HG02884 (cell line): ENCODE results near the gene PRKG1.

Experiments
- ATAC-seq: cut with Tn5 transposase; IDR thresholded peaks from one replicate; pipeline ENCODE4 v1.9.1; 2021; ENCODE audit warnings: mild to moderate bottlenecking, moderate library complexity; ENCODE audit not compliant: unreplicated experiment

Gene PRKG1

DNA sequence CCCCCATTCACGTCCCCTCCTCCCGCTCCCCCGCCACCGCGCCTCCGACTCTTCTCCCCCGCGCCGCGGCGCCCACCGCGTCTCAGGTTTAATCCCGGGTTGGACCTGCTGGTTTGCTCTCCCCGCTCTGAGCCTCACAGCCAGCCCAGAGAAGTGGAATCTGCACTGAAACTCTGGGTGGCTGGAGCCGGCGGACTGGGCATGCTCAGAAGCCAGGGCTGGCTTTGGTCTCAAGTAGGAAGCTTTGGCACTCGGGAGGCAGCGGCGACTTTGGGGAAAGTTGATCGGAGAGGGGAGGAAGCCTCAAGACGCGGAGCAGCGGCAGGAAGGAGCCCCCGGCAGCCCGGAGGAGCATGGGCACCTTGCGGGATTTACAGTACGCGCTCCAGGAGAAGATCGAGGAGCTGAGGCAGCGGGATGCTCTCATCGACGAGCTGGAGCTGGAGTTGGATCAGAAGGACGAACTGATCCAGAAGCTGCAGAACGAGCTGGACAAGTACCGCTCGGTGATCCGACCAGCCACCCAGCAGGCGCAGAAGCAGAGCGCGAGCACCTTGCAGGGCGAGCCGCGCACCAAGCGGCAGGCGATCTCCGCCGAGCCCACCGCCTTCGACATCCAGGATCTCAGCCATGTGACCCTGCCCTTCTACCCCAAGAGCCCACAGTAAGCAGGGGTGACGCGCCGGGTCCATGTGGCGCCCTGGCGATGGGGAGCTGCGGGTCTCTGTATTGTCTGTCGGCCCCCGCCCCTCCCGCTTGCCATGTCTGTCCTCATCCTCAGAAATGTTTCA, at the start of gene PRKG1:
TSS of gene PRKG1 (plus strand) at position 250 of the 791 bp plus-strand sequence.
- no peak for ATAC-seq

DNA sequence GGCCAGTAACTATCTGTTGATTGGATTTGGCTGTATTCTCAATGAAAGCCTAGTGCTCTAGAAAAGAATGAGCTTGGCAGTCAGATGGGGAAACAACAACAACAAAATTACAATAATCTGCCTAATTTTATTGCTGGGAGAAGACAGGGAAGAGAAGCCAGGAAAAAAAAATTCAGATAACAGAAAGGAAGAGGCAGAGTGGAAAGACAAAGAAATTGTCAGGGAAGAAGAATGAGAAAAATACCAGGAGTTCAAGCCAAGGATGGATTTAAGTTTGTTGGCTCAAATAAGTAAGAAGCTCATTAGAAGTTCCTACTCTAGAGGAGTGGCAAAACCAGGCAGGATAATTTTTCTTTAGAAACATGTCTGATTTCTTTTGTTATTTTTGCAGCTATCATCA, 45.9 kb upstream of the PRKG1 start:
- no peak for ATAC-seq

DNA sequence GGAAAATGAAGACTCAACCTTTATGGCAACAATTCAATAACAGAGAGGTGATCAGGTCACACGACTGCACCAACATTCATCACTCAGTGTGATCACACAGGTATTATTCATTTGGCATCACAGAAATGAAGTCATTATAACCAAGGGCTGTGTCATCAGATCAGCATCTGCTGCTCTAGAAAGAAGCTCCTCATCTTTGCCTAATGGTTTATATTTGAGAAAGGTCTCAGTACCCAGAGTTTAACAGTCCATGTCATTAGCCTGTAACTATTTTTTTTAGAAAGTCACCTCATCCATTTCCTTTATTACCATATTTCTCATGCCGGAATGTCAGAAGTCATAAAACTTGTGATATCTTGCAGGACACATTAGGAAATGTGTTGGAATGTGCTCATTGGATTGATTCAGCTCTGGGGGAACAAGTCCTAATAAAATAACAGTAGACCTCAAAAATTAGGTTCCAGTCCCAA, 45.1 kb upstream of the PRKG1 start:
- ATAC-seq = no peak

DNA sequence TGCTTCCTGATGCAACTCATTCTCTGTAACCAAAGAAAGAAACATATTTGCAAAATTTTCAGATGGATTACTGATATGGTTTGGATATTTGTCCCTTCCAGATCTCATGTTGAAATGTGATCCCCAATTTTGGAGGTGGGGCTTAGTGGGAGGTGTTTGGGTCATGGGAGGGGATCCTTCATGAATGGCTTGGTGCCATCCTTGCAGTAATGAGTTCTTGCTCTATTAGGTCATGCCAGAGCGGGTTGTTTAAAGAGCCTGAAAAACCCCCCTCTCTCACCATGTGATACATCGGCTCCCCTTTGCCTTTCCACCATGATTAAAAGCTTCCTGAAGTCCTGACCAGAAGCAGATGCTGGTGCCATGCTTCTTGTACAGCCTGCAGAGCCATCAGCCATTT, 43.8 kb upstream of the PRKG1 start:
- ATAC-seq = no peak

DNA sequence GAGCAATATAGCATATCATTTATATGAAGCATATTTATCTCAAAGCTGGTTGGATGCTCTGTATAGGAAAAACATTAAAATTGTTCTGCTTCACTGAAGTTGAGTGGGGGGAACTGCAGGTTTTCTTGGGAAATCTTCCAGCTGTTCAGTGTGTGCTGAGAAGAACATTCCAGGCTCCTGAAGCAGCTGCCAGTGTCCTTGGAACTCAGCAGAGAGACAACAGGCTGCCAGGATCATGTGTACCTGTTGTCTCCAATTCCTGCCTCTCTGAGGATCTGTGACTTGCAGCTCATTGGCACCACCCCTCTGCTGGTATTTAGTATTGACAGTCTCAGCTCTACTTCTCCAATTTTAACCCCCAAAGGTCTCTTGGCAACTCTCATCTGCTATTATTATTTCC, 42.3 kb upstream of the PRKG1 start:
- ATAC-seq = no peak

DNA sequence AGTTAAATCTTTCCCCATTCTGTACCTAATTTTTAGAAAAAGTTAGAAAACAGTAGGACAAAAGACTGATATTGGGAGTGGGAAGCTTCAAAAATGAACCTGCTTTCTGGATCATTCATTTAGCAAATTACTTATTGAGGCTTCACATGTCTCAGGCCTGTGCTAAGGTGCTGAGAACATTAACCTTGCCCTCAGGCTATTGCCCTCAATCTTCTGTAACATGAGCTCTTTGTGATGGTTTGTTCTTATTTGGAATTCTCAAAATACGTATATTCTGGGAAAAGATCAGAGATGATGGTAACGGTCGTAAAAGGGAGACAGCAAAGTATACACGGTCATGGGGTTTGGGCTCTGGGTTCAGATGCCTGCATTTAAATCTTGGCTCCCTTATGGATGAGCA, 39.5 kb upstream of the PRKG1 start:
- ATAC-seq = no peak

DNA sequence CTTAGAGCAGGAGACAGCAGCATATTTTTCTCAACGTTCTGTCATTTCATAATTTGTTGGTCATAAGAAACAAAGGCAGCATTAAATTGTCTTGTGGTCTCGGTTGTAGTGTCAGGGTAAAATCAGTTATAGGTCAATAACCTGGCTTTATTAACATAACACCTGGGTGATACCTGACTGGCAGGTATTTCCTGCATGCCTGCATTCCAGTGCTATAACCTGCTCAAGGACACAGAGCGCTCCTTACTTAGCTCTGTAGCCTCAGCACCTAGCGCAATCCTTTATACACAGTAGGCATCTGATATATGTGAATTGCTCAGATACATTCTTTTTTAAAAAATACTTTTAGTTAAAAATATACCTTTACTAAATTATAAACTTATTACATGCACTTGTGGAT, 38.9 kb upstream of the PRKG1 start:
- no peak for ATAC-seq

DNA sequence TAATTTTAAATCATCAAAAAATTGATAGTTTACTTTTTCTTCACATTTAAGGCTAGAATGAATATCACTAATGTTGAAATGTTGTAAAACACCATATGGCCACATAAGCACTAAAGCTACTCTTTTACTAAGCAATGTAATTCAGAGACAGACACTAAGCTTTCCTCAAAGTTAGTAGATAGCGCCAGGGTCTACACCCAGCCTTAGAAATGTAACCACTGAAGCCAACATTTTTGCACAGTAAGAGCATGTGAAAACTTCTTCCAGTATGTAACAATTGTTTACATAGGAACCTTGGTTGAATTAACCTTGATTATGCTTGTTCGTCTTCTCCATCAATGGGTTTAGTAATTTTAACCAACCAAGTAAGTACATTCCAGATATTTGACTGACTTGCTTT, 28.4 kb upstream of the PRKG1 start:
- no peak for ATAC-seq

DNA sequence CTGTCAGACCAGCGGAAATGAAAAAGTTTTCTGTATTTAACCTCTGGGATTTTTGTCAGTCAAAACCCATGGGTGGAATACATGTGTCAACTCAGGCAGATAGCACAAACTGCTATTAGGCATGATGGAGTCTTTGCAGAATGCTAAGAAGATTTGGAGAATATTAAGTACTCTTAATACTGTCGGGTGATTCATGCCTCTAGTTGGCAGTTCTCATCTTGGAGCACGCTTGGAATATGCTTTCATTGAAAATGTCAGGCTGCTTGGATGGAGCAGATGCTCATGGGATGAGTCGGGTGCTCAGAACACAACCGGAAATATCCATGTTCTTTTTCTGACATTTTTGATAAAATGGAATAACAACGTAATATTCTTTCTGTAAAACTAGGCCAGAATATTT, 27.6 kb upstream of the PRKG1 start:
- ATAC-seq = no peak

DNA sequence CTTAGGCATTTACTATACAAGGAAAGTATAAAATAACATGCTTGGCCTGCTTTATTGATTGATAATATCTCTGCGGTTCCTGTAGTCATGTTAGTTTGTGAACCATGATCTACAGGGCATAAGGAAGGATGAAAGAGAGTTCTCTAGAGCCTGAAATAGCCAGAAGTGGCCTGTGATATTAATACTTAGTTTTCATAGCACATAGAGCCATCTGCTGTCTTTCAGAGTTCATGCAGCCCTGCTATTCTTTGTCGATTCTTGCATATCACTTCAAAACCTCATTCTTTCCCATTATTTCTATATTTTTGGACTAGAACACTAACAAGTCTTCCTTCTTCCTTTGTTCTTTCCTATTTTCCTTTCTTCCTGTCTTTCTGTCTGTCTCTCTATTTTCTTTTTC, 26.4 kb upstream of the PRKG1 start:
- no peak for ATAC-seq

DNA sequence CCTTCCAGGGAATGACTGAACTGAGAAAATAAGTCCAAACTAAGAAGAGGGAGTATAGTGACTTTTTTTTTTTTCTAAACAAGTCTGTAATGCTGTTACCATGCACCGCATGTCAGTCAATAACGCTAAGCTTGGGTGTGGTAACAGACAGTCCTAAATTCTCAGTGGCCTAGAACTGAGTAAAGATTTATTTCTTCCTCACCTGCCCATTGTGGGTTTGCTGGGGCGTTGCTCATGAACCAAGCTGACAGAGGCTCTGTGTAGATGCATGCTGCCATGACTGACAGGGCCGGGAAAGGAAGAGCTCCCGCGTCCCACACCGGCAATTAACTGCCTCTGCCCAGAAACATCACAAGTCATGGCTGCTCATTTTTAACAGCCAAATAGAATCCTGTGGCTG, 25.5 kb upstream of the PRKG1 start:
- no peak for ATAC-seq

DNA sequence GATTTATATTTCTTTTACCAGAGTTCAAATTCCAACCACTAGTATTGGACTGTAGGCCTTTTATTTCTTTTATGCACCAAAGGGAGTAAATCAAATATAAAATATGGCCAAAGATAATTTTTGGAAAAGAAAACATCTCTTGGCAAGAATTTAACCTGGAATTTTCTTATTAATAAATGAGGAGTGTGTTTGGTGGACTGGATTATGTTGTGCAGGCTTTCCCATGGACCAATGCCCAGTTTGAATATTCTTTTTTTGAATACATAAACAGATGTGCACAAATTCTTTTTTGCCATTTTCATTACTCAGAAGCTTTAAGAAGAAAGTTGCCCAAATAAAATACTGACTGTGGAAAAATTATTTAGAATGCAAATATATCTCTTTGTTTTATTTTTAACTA, 22.1 kb upstream of the PRKG1 start:
- ATAC-seq = no peak

DNA sequence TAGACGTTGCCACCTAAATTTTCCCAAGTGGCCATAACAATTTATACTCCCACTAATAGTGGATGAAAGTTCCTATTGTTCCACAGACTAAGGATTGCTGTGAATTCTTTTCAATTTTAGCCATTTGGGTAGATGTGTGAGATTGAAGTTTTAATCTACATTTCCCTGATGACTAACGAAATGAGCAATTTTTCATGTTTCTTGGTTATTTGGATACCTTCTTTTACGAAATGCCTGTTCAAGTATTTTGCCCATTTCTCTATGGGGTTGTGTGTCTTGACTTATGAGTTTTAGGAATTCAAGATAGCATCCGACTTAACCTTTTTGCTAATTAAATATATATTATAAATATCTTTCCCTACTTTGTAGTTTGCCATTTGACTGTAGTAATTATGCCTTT, 16.4 kb upstream of the PRKG1 start:
- no peak for ATAC-seq

DNA sequence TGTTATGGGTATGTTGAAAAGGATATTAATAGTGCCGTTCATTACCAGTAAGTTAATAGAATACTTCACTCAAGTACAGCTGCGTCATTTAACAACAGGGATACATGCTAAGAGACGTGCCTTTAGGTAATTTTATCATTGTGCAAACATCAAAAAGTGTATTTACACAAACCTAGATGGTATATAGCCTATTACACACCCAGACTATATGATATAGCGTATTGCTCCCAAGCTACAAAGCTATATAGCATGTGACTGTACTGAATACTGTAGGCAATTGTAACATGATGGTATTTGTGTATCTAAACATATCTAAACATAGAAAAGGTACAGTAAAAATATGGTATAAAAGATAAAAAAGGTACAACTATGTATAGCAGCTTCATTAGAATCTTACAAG, 11.1 kb upstream of the PRKG1 start:
- ATAC-seq = no peak

DNA sequence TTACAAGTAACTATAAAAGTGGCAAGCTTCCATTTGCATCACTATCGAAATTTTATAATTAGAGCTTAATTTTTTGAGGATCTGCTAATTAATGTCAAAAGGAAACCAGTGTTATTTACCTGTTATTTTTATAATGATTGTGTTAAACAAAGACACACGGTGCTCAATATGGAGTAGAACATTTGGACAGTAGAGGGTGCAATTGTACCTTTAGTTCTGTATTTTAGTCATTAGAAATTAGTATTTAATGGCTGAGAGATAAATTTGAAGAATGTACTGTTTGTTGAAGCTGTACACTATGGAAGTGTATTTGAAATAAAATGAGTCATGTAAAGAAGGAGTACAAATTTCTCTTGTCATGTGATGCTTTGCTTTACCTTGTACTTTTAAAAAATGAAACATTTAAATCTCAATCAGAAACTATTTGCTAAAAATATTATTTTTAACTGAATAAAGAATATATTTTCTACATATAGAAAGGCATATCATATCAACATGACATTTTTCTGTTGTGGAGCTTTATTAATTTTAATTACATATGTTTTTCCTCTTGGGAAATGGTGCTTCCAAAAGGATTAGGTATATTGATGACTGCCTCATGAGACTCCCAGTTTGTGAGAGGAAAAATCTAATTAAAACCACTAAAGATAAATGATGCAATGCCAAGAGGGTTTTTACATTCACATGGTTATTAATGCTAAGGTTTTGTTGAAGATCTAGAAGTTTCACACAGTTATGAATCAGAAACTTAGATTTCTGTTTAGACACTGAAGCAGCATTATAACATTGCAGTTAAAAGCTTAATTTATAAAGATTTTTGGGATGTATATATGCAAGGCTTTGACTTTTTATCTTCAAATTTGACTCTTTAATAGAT, 10.4 kb upstream of the PRKG1 start:
- ATAC-seq = no peak

DNA sequence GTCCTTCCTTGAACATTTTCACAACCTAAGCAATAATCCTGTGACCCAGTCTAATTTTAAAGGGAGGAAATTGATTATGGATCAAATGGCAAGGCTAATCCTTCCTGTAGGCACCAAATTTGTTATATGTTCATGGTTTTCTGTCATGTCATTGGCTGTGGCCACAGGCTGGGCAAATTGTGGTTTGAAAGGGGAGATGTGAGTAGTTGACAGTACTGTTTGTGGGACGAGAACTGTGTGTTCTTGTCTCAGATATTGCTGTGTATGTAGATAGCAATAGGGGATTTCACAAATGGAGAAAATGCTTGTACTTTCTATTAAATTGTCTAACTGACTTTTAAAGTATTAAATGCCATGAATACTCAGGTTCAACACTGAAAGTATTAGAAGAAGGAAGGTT, 8.1 kb upstream of the PRKG1 start:
- no peak for ATAC-seq

DNA sequence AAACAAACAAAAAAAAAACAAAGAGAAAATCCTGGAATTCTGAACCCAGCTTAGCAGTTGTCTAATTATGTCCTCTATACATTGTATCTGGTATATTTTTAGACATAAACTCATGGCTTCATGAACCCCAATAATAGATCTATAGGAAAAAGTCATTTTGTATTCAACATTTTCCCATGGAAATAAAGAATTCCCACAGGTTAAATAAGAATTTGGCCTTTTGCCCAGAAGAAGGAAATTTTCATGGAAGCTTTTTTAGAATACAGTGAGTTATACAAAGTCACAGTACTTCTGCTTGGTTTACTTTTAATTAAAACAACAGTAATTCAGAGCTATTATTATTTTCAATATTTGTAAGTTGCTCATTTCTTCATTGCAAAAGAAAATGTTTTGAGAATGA, 2.1 kb upstream of the PRKG1 start:
- ATAC-seq = no peak

DNA sequence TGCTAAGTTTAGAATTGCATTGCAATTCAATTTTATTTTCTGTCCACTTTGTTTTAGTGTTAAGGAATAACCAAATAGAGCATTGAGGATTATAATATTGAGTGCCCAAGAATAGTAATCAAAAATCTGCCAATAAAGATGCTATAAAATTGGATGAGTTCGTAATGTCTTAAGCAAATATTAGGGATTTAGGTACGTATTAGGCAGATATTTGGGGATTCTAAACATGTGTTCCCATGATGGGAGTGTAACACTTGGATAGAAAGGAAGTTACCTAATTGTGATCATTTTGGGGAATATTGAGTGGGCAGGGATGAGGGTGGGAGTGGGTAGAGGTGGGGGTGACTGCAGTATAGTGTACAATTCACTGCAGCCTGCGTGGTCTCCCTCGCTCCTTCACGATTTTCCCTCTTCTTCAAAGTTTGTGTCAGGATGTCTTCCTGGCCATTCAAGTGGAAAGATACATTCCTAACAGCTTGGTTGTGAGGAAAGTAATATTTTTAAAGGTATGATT, 1.3 kb upstream of the PRKG1 start:
- no peak for ATAC-seq

DNA sequence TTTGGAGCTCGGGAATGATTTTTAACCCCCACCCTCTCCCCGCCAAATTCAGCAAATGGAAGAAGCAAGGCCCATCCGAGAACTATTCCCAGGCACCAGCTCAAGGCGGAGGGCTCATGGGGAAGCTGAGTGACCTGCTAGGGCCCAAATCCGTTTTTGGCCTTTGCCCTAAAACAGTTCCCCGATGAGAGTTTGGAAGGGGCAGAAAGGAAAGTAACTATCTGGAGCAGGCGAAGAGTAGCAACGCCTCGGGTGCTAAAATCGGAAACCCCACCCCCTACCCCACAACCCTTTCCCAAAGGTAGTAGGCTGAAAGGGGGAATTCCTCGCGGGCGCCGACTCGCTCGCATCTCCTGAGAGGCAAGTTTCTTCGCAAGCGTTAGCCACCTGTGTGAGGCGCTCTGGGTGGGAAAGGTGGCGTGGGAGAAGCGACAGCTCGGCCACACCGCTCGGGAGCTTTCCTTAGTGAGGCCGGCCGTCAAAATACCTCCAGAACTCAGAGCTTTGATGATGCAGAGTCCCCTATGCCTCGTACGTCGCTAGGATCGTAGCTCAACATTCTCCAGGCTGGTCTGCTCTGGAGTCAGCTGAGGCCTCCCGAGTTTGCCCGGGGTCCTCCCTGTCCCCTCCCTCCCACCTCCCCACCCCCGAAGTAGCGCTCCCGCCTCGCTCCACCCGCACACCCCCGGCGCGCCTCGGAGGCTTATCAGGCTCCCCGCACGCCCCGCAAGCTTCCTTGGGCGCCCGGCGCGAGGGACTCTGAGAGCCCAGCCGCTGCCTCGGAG, 642 bp upstream of the PRKG1 start:
- ATAC-seq = no peak

DNA sequence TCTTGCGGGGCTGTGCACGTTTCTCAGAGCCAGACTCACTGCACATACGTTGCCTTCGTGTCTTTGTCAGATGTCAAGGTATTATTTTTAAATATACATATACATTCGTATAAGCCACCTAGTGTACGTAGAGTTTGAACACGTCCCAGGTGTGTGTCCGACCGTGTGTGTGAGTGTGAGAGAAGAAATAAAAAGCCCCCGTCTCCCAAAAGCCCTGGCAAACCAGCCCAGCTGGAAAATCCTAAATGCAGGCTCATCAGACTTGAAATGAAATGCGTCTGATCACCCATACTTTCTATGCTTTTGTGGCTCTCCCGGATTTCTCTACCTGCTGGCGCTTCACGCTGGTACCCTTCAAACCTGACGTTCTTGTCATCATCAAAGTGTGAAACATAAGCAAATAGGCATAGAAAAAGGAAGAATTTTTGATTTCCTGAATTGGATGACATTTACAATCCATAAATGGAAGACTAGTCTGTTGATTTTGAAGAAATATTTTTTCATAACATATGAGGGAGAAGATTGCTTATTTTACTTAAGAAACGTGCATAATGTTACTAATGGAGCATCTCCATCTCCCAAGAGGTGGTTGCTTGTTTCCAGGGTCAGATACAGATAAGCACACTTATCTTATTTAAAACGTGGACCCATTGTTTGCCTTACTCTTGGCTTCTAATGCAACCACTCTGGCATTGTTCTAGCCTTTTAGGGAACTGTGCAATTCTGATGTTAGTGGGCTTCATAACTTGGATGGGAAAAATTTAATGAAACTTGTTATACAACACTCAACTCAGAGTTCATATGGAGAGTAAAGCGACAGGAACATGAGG, 971 bp downstream of the PRKG1 start:
- no peak for ATAC-seq
